ENCODE measurements around the gene CARNS1. TPM values are rescaled to one million over a fixed set of nuclear protein-coding genes. Genes with fewer than 3 reads are reported as not detected.

CARNS1 gene
- total and polyA plus RNA-seq, 9 of the 15 experiments (the other 6 are each of a cell fraction or from before 2014, with no cell fraction given) = 0.01 to 0.18 (median 0.06) TPM; not detected in 3

GRCh38 chr11:67372993-67373647 is 42.4 kb upstream of the CARNS1 start, which contains the start of gene CLCF1:
Gene CLCF1 (minus strand): TSS chr11:67373598. CDS start chr11:67373539, 59 bp downstream.
- WGBS (ENCODE audit: insufficient coverage, low coverage, missing lambda C conversion rate) = under 1% methylated on average over 39 of the region's 76 CpGs
- no TSS peak for BruUV-seq (replicated peaks)
- no peak for FAIRE-seq
- no peaks in the 10 kb centered on the region for H3K27me3 ChIP-seq (ENCODE audit: control insufficient read depth in 2 of 2, insufficient read depth in 2 of 2, low read length in 2 of 2)
- H3K4me3 ChIP-seq = peak within 1 kb of the TSS; percentile 96
- intact Hi-C loops (cut with micrococcal nuclease) = no loop called here
- DNase-seq (ENCODE audit: extremely low read depth in 1 of 4, low spot score in 3 of 4) = peak; percentile 86 to 91 (median 88)
- H3K36me3 ChIP-seq (ENCODE audit: control insufficient read depth, insufficient read depth, low read length) = no peaks in the 10 kb centered on the region
- peak; percentile 75 for ATAC-seq
- H4K20me1 ChIP-seq (replicated peaks; ENCODE audit: control insufficient read depth, insufficient read depth, low read length) = no peaks in the 10 kb centered on the region
- no peaks in the 10 kb centered on the region for H3K9me3 ChIP-seq (replicated peaks; ENCODE audit: control insufficient read depth, insufficient read depth, low read depth, low read length)
- H3K4me2 ChIP-seq (ENCODE audit: insufficient read depth, low read length) = peak within 1 kb of the TSS; percentile 79
- H3K9ac ChIP-seq (ENCODE audit: insufficient read depth in 1 of 2, low read depth in 2 of 2, low read length in 2 of 2) = peak within 1 kb of the TSS; percentile 90 to 95
- peak within 1 kb of the TSS; percentile 73 for H2AFZ ChIP-seq (ENCODE audit: low read depth, low read length)
- peaks cover 52 to 74% of the 10 kb centered on the region in 2 experiments for H3K4me1 ChIP-seq (replicated peaks in 1 of 2; ENCODE audit: control insufficient read depth in 2 of 2, insufficient read depth in 2 of 2, low read length in 2 of 2)
- in situ Hi-C loops (cut with MboI) = no loop called here
- CTCF ChIA-PET (ENCODE audit: low intra/inter-chr PET ratio) = interaction anchor here (0.7 to 4.1 kb wide), 2 partner anchors 16 to 22 kb away, joined by 3 to 21 read pairs; no protein-coding TSS in a partner anchor
- H3K9me1 ChIP-seq (ENCODE audit: control insufficient read depth, insufficient read depth, low read length) = no peaks in the 10 kb centered on the region
- H3K27ac ChIP-seq (ENCODE audit: extremely low read depth, low read depth, low read length) = peak within 1 kb of the TSS; percentile 95
- POLR2A ChIA-PET = interaction anchor here (0.6 to 3.0 kb wide), 8 partner anchors 8 to 272 kb away, joined by 3 to 11 read pairs (median 4); no protein-coding TSS in a partner anchor
- H3K79me2 ChIP-seq (ENCODE audit: control insufficient read depth, insufficient read depth, low read length) = peaks cover 39% of the 10 kb centered on the region; the same call in 2 of the 3 replicates
- TF ChIP-seq MECOM (CRISPR knock-in tag; IDR thresholded peaks at IDR 0.05) (no peak), ZHX1 (conservative IDR thresholded peaks at IDR 0.05; ENCODE audit: low read length) (no peak), CTBP1 (IDR thresholded peaks at IDR 0.05; ENCODE audit: borderline replicate concordance) (peak; percentile 15; the same call in 1 of the 2 replicates), HNRNPUL1 (IDR thresholded peaks at IDR 0.05; ENCODE audit: low read length) (no peak), DACH1 (IDR thresholded peaks at IDR 0.05; ENCODE audit: partially characterized antibody) (no peak), VEZF1 (CRISPR knock-in tag; IDR thresholded peaks at IDR 0.05) (peak; percentile 49), RFX7 (CRISPR knock-in tag; IDR thresholded peaks at IDR 0.05) (no peak), CC2D1A (IDR thresholded peaks at IDR 0.05) (no peak), MAZ (CRISPR knock-in tag; conservative IDR thresholded peaks at IDR 0.05 in 1 of 2, IDR thresholded peaks at IDR 0.05 in 1 of 2) (peak; percentile 7 to 89; a peak in 3 of 4 replicates), SRSF7 (optimal IDR thresholded peaks at IDR 0.05; ENCODE audit: low read depth, low read length) (no peak), KAT8 (IDR thresholded peaks at IDR 0.05; ENCODE audit: low read depth) (no peak), ILF3 (IDR thresholded peaks at IDR 0.05; ENCODE audit: borderline replicate concordance) (0 out of 2 replicates have a peak, but pooled peaks have one; percentile 56), KDM4B (IDR thresholded peaks at IDR 0.05; ENCODE audit: borderline replicate concordance in 2 of 2, low read depth in 1 of 2) (0 out of 4 replicates have a peak, but pooled peaks of 1 of the 2 experiments have one; percentile 33), TFE3 (CRISPR knock-in tag; IDR thresholded peaks at IDR 0.05) (no peak)
- TF ChIP-seq, protein P1, sequence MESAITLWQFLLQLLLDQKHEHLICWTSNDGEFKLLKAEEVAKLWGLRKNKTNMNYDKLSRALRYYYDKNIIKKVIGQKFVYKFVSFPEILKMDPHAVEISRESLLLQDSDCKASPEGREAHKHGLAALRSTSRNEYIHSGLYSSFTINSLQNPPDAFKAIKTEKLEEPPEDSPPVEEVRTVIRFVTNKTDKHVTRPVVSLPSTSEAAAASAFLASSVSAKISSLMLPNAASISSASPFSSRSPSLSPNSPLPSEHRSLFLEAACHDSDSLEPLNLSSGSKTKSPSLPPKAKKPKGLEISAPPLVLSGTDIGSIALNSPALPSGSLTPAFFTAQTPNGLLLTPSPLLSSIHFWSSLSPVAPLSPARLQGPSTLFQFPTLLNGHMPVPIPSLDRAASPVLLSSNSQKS (CRISPR knock-in tag; IDR thresholded peaks at IDR 0.05) = no peak

Measured in K562 (cell line).